Fibroblast of the conjunctiva (primary cell): Measurements from ENCODE around the gene AFAP1.
A peak's percentile ranks its signal among the peaks of the same experiment; 100 is the strongest.

Experiments
- DNase-seq: peaks from one replicate; pipeline ENCODE4 v3.0.0-alpha.2; 2010; ENCODE audit warnings: low read depth

The AFAP1 gene

GRCh38 chr4:7803992-7804755 lies 135.5 kb downstream of the AFAP1 start:
- peak; percentile 74 for DNase-seq

DNA sequence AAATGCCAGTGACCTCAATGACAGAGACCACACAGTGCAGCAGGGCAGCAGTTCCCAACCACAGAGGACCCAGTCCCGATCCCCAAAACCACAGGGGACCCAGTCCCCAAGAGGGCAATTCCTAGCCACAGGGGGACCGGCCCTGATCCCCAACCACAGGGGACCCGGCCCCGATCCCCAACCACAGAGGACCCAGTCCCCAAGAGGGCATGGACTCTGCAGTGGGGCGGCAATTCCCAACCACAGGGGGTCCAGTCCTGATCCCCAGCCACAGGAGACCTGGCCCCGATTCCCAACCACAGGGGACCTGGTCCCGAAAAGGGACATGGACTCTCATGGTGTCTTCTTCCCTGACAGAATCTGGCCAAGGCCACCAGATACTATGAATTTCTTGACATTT lies 136.3 kb downstream of the AFAP1 start:
- DNase-seq: no peak

GRCh38 chr4:7802093-7802726 lies 137.5 kb downstream of the AFAP1 start:
- peak; percentile 83 for DNase-seq

- DNase-seq: no peak
Observed at GRCh38 chr4:7801641-7802040, 138.0 kb downstream of the AFAP1 start.

- no peak for DNase-seq
Observed at GRCh38 chr4:7801001-7801400, 138.7 kb downstream of the AFAP1 start.

- no peak for DNase-seq
Observed at GRCh38 chr4:7800410-7800809, 139.3 kb downstream of the AFAP1 start.

DNA sequence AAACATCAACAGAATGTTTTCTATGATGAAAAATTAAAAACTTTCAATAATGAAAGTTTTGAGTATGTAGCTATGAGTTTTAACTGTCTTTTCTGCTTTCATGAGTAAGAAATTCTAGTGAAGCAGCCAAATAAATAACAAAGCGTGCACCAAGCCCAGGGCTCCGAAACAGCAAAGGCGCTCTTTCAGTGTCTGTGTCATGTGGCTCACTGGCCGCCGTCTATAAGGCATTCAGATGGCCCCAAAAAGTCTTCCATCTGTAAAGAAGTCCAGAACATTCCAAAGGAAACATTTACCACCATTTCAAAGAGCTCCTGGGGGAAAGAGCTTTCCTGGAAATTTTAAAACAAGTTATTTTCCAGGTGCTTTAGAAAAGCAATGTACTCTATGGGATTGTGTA lies 139.9 kb downstream of the AFAP1 start:
- DNase-seq: no peak

DNA sequence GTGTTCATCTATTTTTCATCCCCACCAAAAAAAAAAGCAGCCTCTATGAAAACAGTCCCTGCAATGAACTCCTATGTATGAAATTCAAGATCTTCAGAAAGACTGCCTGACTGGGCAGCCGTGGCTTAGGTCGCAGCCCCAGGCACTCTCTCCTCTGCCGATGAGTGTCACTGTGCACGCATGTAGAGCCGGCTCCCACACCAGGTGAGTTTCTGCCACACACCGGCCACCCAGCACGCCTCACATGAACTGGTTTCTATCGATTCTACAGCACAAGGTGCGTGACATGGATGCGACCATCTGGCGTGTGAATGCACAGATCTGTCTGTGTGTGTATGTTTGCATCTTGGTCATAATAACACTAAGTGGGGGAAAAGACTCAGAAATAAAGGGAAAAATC lies 140.4 kb downstream of the AFAP1 start:
- no peak for DNase-seq

DNA sequence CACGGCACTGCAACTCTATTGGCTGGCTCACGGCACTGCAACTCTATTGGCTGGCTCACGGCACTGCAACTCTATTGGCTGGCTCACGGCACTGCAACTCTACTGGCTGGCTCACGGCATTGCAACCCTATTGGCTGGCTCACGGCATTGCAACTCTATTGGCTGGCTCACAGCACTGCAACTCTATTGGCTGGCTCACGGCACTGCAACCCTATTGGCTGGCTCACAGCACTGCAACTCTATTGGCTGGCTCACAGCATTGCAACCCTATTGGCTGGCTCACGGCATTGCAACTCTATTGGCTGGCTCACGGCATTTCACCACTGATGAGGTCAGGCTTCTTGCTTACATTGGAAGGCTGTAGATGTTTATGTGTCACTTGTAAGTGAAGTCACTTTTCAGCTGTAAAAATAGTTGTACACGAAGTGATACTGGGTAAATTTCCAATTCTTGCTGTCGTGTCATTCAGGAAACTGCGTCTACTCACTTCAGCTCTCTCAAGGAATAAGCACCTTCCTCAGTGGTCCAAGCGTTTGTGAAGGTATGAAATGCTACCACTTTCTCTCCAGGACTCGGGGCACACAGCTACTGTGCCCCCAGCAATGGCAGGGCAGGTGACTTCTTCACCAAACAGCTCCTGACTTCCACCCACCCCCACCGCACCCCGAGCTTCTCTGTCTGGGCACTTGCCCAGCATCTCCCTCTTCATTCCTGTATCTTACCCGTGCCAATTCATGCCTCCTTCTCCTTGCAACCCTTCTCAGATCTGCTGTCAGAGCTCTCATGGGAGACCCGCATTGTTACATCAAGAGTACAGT lies 141.3 kb downstream of the AFAP1 start:
- no peak for DNase-seq

DNA sequence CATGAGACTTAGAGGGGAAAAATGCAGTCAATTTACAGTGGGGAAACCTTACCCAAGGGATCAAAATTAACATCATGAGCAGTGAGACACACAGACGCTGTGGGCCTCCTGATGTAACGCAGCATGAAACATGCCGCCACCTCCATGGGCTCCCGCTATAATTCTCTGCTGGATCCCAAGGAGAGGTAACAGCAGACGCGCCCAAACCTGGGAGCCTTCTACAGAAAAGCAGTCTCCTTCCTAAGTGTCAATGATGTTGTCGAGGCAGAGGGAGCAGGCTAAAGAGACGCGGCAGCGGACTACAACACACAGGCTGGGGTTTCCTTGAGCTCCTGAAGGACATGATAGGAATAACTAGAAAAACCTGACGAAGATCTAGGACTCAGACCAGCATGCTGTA lies 142.3 kb downstream of the AFAP1 start:
- no peak for DNase-seq

GRCh38 chr4:7795983-7796382 lies 143.7 kb downstream of the AFAP1 start:
- no peak for DNase-seq

DNA sequence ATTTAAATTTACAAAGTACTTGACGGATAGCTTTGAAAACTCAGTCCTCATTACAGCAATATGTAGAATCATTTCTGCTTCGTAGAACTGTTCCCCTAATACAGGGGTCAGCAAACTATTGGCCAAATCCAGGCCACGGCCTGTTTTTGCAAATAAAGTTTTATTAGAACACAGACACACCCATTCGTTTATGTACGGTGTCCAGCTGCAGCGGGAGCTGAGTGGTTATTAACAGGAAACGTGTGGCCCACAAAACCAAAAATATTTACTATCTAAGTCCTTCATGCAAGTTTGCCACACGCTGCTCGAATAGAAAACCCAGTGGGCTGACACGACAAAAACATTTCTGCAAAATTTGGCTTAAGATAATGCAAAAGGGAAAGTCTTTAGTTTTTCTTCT lies 146.5 kb downstream of the AFAP1 start:
- DNase-seq: no peak

- peak; percentile 35 for DNase-seq
Observed at GRCh38 chr4:7792616-7793015, 147.0 kb downstream of the AFAP1 start.

DNA sequence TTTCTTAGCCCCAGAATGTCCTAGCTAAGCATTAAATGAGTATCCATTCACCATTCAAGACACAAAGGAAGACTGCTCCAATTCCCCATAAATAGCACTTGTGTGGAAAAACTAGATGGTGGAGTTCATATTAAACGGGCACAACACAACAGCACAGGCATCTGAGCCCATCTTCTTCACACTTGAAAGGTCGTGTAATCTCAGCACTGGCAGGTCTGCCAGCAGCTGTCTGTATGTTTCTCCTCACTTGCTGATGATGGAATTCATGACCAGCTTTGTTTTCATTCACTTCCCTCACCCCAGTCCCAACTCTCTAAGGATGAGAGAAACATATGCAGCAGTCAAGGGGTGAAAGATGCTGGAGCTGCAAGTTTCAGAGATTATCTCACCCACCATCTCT lies 148.7 kb downstream of the AFAP1 start:
- DNase-seq: no peak

GRCh38 chr4:7790023-7790422 lies 149.6 kb downstream of the AFAP1 start:
- DNase-seq: no peak

GRCh38 chr4:7788694-7789425 lies 150.8 kb downstream of the AFAP1 start:
- no peak for DNase-seq

DNA sequence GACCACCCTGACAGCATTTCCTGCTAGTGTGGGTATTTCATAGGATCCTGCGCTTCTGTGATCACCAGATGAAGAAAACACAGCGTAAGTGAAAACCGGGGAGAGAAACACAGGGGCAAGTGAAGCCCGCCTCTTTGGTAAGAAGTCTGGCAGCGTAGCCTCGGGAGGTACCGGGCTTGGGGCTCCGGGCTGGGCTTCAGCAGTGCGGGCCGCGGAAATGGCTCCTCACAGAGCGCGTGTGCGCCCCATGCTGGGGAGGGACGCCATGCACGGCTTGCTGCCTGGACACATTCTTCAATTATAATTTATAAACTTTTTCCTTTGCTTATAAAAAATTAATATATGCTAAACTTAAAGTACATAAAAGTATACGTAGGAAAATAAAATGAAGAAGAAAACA lies 151.5 kb downstream of the AFAP1 start:
- DNase-seq: no peak

DNA sequence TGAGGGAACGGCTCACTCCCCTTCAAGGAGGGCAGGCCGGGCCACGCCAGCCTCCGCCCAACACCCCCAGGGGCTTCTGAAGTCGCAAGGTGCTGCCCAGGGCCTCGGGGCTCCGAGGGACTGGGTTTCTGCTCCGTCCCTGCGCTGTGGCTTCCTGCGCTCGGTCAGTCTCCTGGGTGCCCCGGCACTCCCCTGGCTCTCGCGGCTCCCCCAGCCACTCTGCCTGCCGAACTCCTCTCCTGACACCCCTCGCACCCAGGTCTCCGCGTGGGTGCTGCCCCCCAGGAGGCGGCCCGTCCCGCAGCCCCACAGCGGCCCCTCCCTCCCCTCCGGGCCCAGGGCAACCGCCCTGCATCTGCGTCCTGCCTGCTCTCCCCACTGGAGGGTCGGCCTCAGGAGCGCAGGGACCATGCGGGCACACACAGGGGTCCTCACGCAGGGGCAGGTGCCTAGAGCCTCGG lies 151.9 kb downstream of the AFAP1 start:
- DNase-seq: no peak

- no peak for DNase-seq
Observed at GRCh38 chr4:7787067-7787466, 152.6 kb downstream of the AFAP1 start.

GRCh38 chr4:7786517-7786916 lies 153.1 kb downstream of the AFAP1 start:
- no peak for DNase-seq

- DNase-seq: no peak
Observed at GRCh38 chr4:7786040-7786439, 153.6 kb downstream of the AFAP1 start.

GRCh38 chr4:7785017-7785416 lies 154.6 kb downstream of the AFAP1 start:
- no peak for DNase-seq
